GM21360 (cell line): Measurements from ENCODE around the gene SLC22A12.

Source experiments
- ATAC-seq: cut with Tn5 transposase; IDR thresholded peaks from one replicate; pipeline ENCODE4 v1.9.1; 2021; ENCODE audit warnings: mild to moderate bottlenecking, moderate library complexity; ENCODE audit not compliant: unreplicated experiment

SLC22A12 gene

DNA sequence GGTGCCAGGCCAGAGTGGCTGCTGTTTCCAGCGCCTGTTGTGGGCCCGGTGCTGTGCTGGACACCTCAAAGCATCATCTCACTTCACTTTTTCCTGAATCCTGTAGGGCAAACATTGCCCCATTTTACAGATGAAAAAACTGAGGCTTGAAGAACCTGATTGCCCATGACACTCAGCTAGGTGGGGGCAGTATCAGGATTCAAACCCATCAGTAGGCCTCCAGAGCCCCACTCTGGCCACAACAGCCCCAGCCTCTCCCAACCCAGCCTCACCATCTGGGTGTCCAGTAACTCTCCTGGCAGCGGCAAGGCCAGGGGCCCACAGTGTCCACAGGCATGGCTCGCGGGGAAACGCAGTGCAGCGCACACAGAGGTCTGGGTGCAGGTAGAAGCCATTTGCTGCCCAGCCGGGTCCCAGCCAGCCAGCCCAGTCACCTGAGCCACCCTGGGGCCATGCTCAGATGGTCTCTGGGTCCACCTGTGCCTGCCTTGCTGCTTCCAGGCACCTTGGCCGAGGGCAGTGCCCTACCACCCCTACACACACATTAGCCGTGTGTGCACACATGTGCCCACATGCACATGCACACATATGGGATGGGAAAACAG, 11.5 kb downstream of the SLC22A12 start:
- no peak for ATAC-seq

DNA sequence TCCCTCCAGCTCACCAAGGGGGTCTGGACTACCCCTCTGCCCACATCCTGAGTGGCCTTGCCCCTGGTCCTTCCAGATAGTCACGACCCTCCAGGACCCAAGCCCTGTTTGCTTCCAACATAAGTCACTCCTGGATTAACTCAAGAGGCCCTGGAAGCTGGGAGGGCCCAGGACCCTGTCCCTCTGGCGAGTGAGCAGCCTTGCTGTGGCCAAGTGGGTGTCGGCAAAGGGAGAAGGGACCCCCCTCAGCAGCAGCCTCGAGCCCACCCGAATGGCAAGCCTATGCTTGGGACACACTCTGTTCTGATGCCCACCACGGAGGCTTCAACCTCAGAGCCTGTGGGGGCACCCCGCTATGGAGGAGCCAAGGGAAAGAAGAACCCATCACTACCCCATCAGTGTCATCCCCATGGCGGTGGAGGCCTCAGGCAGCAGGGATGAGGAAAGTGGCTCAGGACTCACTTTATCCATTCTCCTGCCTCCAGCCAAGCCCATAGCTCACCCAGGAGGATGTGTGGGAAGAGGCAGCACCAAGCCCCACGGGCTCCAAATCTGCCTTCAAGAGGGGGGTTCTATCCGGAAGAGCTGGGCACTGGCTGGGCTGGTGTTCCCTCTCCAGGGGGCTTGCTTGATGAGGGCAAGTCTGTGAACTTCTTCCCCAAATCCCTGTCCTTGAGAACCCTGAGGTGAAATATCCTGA, 12.5 kb downstream of the SLC22A12 start:
- no peak for ATAC-seq

DNA sequence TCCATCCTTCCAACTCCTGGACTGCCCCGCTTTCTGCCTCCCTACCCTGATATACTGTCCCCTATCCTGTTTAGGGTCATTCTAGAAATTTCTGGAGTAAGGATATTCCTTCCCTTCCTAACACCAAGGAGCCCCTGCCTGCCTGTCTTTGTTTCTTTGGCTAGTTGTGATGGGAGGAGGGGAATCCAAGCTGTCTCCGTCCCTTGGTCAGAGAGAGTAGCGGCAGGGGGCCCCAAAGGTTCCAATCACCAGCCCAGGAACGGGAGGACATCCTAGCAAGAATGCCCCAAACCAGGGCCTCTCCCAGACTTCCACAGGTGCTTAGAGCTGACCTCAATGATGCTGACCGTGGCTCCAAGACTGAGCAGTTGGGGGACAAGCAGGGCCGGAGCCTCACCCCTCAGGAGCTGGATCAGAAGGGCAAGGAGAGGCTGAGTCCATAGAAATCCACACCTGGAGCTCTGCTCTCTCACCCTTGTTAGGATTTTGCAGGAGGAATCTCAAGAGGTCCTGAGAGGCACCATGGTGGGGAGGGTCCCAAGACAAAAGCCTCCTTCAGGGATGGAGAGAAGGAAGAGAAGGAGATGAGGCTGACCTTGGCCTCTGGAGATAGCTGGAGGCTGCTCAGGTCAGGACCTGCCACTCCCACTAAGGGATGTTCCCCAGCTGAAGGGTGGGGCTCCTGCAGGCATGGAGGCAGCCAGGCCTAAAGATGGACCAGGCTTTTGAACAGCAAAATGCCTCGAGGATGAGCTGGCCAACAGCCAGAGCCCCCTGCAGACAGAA, 13.6 kb downstream of the SLC22A12 start:
- ATAC-seq, result no peak

GRCh38 chr11:64605244-64605560, 14.2 kb downstream of the SLC22A12 start:
- no peak for ATAC-seq

GRCh38 chr11:64605656-64606585, 14.9 kb downstream of the SLC22A12 start:
- ATAC-seq, result no peak

DNA sequence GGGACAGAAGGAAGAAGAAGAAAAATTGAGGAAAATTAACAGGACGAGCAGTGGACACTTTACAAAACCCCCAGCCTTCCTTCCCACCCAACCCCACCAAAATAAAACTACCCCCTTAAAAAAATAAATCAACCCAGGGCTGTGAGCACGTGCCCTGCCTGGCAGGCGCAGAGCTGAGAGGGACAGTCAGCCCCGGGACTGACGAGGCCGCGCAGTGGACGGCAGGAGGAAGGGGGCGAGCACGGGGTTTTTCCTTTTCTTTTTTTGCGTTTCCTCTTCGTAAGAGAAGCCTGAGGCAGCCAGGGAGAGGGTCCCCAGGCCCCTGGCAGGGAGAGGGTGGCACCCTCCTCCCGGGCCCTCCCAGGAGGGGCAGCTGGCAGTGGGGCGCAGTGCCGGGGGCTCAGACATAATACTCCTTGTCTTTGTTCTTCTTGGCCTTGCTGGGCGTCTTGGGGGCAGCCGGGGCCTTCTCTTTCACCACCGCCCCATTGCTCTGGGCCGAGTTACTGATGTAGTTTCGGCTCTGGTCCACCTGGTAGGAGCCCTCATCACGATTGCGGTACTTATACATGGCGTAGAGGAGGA, 15.9 kb downstream of the SLC22A12 start:
- no peak for ATAC-seq

- ATAC-seq, result no peak
Observed at GRCh38 chr11:64607381-64607985, 16.5 kb downstream of the SLC22A12 start.

- no peak for ATAC-seq
Observed at GRCh38 chr11:64608046-64608445, 17.0 kb downstream of the SLC22A12 start.

GRCh38 chr11:64608636-64609035, 17.6 kb downstream of the SLC22A12 start:
- ATAC-seq, result no peak

DNA sequence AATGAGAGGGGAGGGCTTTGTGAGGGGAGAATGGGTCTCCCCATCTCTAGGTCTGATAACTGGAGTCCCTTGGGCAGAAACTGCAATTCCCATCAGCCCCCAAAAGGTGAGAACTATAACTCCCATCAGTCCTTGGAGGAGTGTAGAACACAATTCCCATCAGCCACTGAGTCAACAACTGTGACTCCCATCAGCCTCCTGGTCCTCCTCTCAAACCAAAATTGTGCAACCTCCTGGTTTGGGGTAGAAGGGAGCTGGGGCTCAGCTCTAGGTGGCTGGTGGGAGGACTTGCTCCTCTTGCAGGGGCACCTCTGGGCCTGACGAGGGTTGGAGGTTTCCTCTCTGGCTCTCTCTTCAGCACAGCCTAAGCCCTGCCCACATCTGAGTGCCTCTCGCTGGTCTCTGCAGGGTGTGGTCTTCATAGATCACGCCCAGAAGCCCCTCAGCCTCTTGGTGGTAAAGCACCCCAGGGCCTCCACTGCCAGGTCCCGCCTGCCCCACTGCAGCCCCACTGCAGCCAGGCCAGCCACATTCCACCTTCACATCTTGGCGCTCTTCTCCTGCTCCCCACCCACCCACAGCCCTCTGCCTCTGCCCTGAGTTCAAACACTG, 18.5 kb downstream of the SLC22A12 start:
- ATAC-seq, result no peak

DNA sequence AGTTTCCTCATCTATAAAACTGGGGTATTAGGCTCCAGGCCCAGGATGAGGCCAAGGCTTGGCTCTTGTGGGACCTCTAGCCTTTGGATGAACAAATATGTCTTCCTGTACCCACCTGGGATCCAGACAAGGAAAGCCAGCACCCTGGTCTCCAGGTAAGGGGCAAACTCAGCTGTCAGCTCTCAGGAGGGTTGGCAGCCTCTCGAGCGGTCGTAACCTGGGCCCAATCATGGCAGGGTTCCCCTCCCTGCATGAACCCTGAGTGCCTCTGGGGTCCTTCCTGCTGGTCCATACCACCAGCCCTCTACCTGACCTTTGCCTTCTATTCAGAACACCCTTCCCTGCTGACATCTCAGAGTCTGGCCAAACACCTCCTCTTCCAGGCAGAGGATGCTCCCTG, 19.6 kb downstream of the SLC22A12 start:
- no peak for ATAC-seq

- no peak for ATAC-seq
Observed at GRCh38 chr11:64611176-64611575, 20.2 kb downstream of the SLC22A12 start.

DNA sequence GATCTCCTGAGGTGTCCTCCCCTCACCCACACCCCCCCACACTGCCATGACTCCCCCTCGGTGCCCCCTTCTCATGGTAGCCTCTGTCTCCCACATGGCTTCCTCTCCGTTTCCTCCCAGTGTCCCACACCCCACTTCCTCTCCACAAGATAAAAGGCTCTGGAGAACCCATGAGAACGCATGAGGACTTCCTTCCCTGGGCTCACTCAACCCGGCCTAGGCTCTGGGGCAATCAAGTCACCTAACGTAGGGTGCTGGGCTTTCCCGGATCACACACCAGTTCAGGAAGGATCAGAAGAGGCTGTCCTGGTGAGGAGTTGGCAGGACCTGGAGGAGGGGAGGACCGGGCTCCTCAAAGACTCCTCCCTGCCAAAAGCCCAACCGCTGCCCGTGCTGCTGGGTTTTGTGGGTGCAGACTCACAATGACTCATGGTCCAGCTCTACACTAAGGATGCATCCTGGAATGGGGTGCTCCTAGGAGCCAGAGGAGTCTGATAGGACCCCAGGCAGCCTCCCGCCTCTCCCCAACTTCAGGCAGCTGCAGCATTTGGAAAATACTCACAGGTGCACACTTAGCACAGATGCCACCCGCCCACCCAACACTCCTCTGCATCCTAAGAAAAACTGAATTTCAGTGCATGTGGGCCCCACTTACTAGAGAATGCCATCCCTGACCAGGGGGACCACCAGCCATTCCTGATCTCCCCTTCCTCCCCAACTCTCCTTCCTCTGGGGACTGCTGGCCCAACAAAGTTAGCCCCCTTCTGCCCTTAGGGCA, 21.0 kb downstream of the SLC22A12 start:
- ATAC-seq, result no peak

DNA sequence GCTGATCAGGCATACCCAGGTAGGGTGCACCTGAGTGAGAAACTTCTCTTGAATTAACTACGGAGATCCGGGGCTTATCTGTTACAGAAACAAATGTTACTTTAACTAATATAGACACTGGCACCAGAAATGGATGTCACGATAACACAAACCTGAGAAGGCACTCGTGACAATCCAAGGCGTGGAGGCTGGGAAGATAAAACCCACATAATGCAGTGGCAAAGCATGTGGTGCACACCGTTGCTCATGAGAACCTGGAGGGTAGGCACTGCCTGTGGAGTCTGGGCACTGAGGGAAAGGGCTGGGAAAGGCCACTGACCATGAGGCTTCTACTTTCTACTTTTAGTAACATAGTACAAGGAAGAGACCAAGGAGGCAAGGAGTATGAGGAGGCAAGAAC, 22.6 kb downstream of the SLC22A12 start:
- no peak for ATAC-seq

- no peak for ATAC-seq
Observed at GRCh38 chr11:64614917-64615316, 23.9 kb downstream of the SLC22A12 start.

- ATAC-seq, result no peak
Observed at GRCh38 chr11:64616817-64617216, 25.8 kb downstream of the SLC22A12 start.

GRCh38 chr11:64619196-64619595, 28.2 kb downstream of the SLC22A12 start:
- no peak for ATAC-seq

DNA sequence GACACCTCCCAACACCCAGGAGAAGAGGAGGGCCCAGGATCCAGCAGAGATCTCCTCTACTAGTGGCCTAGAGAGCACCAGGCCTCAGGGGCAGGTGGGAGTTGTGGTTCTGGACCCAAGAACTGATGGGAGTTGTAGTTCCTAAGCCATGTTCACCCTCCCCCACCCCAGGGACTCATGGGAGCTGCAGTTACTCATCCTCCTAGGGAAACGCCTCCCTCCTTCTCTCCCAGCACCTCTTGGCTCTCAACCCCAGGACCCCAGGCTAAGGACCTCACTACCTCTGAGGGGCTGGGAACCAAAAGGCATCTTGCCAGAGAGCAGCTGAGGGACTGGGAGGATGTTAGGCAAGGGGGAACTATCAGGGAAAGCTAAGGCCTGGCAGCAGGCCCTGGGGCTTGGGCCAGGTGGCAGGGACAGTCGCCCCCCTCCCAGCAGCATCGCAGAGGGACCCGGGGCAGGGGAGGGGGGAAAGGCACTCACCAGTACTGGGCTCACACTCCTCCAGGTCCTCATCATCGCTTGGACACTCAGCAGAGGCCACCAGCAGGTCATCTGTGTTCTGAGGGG, 28.9 kb downstream of the SLC22A12 start:
- ATAC-seq, result no peak
